Measurements from ENCODE around the gene PLEKHO2. TPM values are rescaled to one million over a fixed set of nuclear protein-coding genes. Genes with fewer than 3 reads are reported as not detected.

Gene PLEKHO2
- total and polyA plus RNA-seq, 2 of the 8 experiments (the other 6 are each of a cell fraction or from before 2014, with no cell fraction given): 16.9 to 20.1 TPM

DNA sequence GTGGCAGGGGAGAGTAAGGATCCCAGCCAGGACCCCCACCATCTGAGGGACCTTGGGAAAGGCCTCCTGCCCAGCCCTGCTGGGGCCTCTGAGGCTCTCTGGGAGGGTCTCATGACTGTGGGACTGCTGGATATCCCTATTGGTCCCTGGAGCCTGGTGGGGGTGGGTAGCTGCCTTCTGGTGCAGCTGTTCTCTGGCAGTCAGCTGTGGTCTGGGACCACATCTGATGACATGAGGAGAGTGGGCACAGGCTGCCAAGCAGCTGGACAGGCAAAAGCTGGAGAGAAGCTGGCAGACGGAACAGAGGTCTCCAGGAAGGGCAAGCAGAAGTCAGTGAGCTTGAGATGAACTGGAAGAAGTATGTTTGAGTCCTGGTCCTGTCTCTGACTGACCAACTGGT lies 22.4 kb downstream of the PLEKHO2 start (continued):
- TF ChIP-seq CHD2 (IDR thresholded peaks at IDR 0.05; ENCODE audit: low read length): no peak
- no peak for TF ChIP-seq TEAD4 (IDR thresholded peaks at IDR 0.05; ENCODE audit: low read depth, low read length)
- no peak for TF ChIP-seq ASH2L (IDR thresholded peaks at IDR 0.05; ENCODE audit: low read length)
- TF ChIP-seq POLR2A (IDR thresholded peaks at IDR 0.05; ENCODE audit: control extremely low read depth in 1 of 2, low read depth in 2 of 2, low read length in 2 of 2): no peak

Data from H1 (cell line).